NCI-H128 (cell line): ENCODE results near the gene ARMC2.
"Not testable (repeated sequence)": the region's sequence is repeated elsewhere in the genome, so short reads cannot be mapped to it uniquely, and the experiment has no call there.

Experiments
- DNase-seq: peaks from one replicate; lab custom pipeline; 2025; ENCODE audit not compliant: unreplicated experiment; lab: John Stamatoyannopoulos, UW

The ARMC2 gene

GRCh38 chr6:108831104-108831503 lies 17.1 kb upstream of the ARMC2 start:
- no peak for DNase-seq

- no peak for DNase-seq
Measured at GRCh38 chr6:108832738-108833137, 15.5 kb upstream of the ARMC2 start.

- DNase-seq: peak; percentile 43
Measured at GRCh38 chr6:108835218-108835850, 12.9 kb upstream of the ARMC2 start.

- DNase-seq: no peak
Measured at GRCh38 chr6:108836061-108836460, 12.2 kb upstream of the ARMC2 start.

GRCh38 chr6:108837236-108837971 lies 10.8 kb upstream of the ARMC2 start:
- no peak for DNase-seq

- DNase-seq: no peak
Measured at GRCh38 chr6:108838101-108838717, 10.0 kb upstream of the ARMC2 start.

GRCh38 chr6:108839083-108839642 lies 9.1 kb upstream of the ARMC2 start:
- no peak for DNase-seq

- DNase-seq: no peak
Measured at GRCh38 chr6:108840919-108841318, 7.3 kb upstream of the ARMC2 start.

GRCh38 chr6:108841377-108841855 lies 6.8 kb upstream of the ARMC2 start:
- DNase-seq: no peak

GRCh38 chr6:108844135-108844534 lies 4.1 kb upstream of the ARMC2 start:
- no peak for DNase-seq

GRCh38 chr6:108845145-108845544 lies 3.1 kb upstream of the ARMC2 start:
- no peak for DNase-seq

- DNase-seq: no peak
Measured at GRCh38 chr6:108846101-108846500, 2.1 kb upstream of the ARMC2 start.

- DNase-seq: no peak
Measured at GRCh38 chr6:108846628-108847027, 1.6 kb upstream of the ARMC2 start.

GRCh38 chr6:108847738-108848115 lies 495 bp upstream of the ARMC2 start:
- no peak for DNase-seq

GRCh38 chr6:108850669-108851465 lies 2.6 kb downstream of the ARMC2 start:
- no peak for DNase-seq

- no peak for DNase-seq
Measured at GRCh38 chr6:108851756-108852155, 3.5 kb downstream of the ARMC2 start.

GRCh38 chr6:108853077-108853476 lies 4.9 kb downstream of the ARMC2 start:
- no peak for DNase-seq

- no peak for DNase-seq
Measured at GRCh38 chr6:108862479-108863191, 14.4 kb downstream of the ARMC2 start.

- not testable (repeated sequence) for DNase-seq
Measured at GRCh38 chr6:108865751-108866286, 17.6 kb downstream of the ARMC2 start.

GRCh38 chr6:108866798-108867197 lies 18.6 kb downstream of the ARMC2 start:
- no peak for DNase-seq
